Measurements from ENCODE around the gene PRKCI. TPM values are rescaled to one million over a fixed set of nuclear protein-coding genes. Genes with fewer than 3 reads are reported as not detected.

The PRKCI gene
- total RNA-seq, 1 experiment from 2014 or later: 21.8 TPM

- in situ Hi-C loops (cut with HindIII; ENCODE audit: low pct_unique_long_range_greater_than_20kb, low sequenced_read_pairs): no loop called here
- DNase-seq (ENCODE audit: low read depth, low spot score): no peak
These were observed 10.6 kb upstream of the PRKCI start for GRCh38 chr3:170211668-170212067.

GRCh38 chr3:170219850-170220249, 2.4 kb upstream of the PRKCI start:
- no peak for DNase-seq (ENCODE audit: low read depth, low spot score)
- in situ Hi-C loops (cut with HindIII; ENCODE audit: low pct_unique_long_range_greater_than_20kb, low sequenced_read_pairs): no loop called here

GRCh38 chr3:170220871-170221270, 1.4 kb upstream of the PRKCI start:
- in situ Hi-C loops (cut with HindIII; ENCODE audit: low pct_unique_long_range_greater_than_20kb, low sequenced_read_pairs): no loop called here
- DNase-seq (ENCODE audit: low read depth, low spot score): no peak

- DNase-seq (ENCODE audit: low read depth, low spot score): peak; percentile 26
- in situ Hi-C loops (cut with HindIII; ENCODE audit: low pct_unique_long_range_greater_than_20kb, low sequenced_read_pairs): no loop called here
These were observed 670 bp downstream of the PRKCI start for GRCh38 chr3:170222647-170223541.

GRCh38 chr3:170225166-170225565, 2.9 kb downstream of the PRKCI start:
- in situ Hi-C loops (cut with HindIII; ENCODE audit: low pct_unique_long_range_greater_than_20kb, low sequenced_read_pairs): no loop called here
- DNase-seq (ENCODE audit: low read depth, low spot score): no peak

- in situ Hi-C loops (cut with HindIII; ENCODE audit: low pct_unique_long_range_greater_than_20kb, low sequenced_read_pairs): no loop called here
- no peak for DNase-seq (ENCODE audit: low read depth, low spot score)
These were observed 4.3 kb downstream of the PRKCI start for GRCh38 chr3:170226426-170226960.

GRCh38 chr3:170228093-170228766, 6.0 kb downstream of the PRKCI start:
- DNase-seq (ENCODE audit: low read depth, low spot score): no peak

GRCh38 chr3:170232266-170232665, 10.0 kb downstream of the PRKCI start:
- no peak for DNase-seq (ENCODE audit: low read depth, low spot score)
- in situ Hi-C loops (cut with HindIII; ENCODE audit: low pct_unique_long_range_greater_than_20kb, low sequenced_read_pairs): no loop called here

More at GRCh38 chr3:170228093-170228766, 6.0 kb downstream of the PRKCI start:
- in situ Hi-C loops (cut with HindIII; ENCODE audit: low pct_unique_long_range_greater_than_20kb, low sequenced_read_pairs): no loop called here

- in situ Hi-C loops (cut with HindIII; ENCODE audit: low pct_unique_long_range_greater_than_20kb, low sequenced_read_pairs): no loop called here
- no peak for DNase-seq (ENCODE audit: low read depth, low spot score)
These were observed 11.3 kb downstream of the PRKCI start for GRCh38 chr3:170233530-170233929.

- DNase-seq (ENCODE audit: low read depth, low spot score): no peak
- in situ Hi-C loops (cut with HindIII; ENCODE audit: low pct_unique_long_range_greater_than_20kb, low sequenced_read_pairs): no loop called here
These were observed 17.9 kb downstream of the PRKCI start for GRCh38 chr3:170240142-170240541.

- in situ Hi-C loops (cut with HindIII; ENCODE audit: low pct_unique_long_range_greater_than_20kb, low sequenced_read_pairs): no loop called here
- DNase-seq (ENCODE audit: low read depth, low spot score): no peak
These were observed 18.4 kb downstream of the PRKCI start for GRCh38 chr3:170240671-170241070.

GRCh38 chr3:170244576-170244975, 22.4 kb downstream of the PRKCI start:
- in situ Hi-C loops (cut with HindIII; ENCODE audit: low pct_unique_long_range_greater_than_20kb, low sequenced_read_pairs): no loop called here
- DNase-seq (ENCODE audit: low read depth, low spot score): no peak

GRCh38 chr3:170247875-170248274, 25.7 kb downstream of the PRKCI start:
- no peak for DNase-seq (ENCODE audit: low read depth, low spot score)
- in situ Hi-C loops (cut with HindIII; ENCODE audit: low pct_unique_long_range_greater_than_20kb, low sequenced_read_pairs): no loop called here

GRCh38 chr3:170256597-170256996, 34.4 kb downstream of the PRKCI start:
- no peak for DNase-seq (ENCODE audit: low read depth, low spot score)
- in situ Hi-C loops (cut with HindIII; ENCODE audit: low pct_unique_long_range_greater_than_20kb, low sequenced_read_pairs): no loop called here

- no peak for DNase-seq (ENCODE audit: low read depth, low spot score)
- in situ Hi-C loops (cut with HindIII; ENCODE audit: low pct_unique_long_range_greater_than_20kb, low sequenced_read_pairs): no loop called here
These were observed 34.9 kb downstream of the PRKCI start for GRCh38 chr3:170257145-170257544.

- DNase-seq (ENCODE audit: low read depth, low spot score): no peak
These were observed 35.9 kb downstream of the PRKCI start for GRCh38 chr3:170258105-170258487.

GRCh38 chr3:170259907-170260306, 37.7 kb downstream of the PRKCI start:
- no peak for DNase-seq (ENCODE audit: low read depth, low spot score)
- in situ Hi-C loops (cut with HindIII; ENCODE audit: low pct_unique_long_range_greater_than_20kb, low sequenced_read_pairs): no loop called here

More at GRCh38 chr3:170258105-170258487, 35.9 kb downstream of the PRKCI start:
- in situ Hi-C loops (cut with HindIII; ENCODE audit: low pct_unique_long_range_greater_than_20kb, low sequenced_read_pairs): no loop called here

GRCh38 chr3:170267793-170268192, 45.6 kb downstream of the PRKCI start:
- no peak for DNase-seq (ENCODE audit: low read depth, low spot score)
- in situ Hi-C loops (cut with HindIII; ENCODE audit: low pct_unique_long_range_greater_than_20kb, low sequenced_read_pairs): no loop called here
